Fibroblast of skin of left biceps (primary cell): ENCODE measurements around the gene DLG5.
"Not testable (repeated sequence)": the region's sequence is repeated elsewhere in the genome, so short reads cannot be mapped to it uniquely, and the experiment has no call there.

ENCODE experiments used
- DNase-seq, 2 experiments: peaks; one replicate each; pipeline ENCODE4 v3.0.0-alpha.2; 2013; ENCODE audit warnings: low read depth in 2 of 2

DLG5 gene

DNA sequence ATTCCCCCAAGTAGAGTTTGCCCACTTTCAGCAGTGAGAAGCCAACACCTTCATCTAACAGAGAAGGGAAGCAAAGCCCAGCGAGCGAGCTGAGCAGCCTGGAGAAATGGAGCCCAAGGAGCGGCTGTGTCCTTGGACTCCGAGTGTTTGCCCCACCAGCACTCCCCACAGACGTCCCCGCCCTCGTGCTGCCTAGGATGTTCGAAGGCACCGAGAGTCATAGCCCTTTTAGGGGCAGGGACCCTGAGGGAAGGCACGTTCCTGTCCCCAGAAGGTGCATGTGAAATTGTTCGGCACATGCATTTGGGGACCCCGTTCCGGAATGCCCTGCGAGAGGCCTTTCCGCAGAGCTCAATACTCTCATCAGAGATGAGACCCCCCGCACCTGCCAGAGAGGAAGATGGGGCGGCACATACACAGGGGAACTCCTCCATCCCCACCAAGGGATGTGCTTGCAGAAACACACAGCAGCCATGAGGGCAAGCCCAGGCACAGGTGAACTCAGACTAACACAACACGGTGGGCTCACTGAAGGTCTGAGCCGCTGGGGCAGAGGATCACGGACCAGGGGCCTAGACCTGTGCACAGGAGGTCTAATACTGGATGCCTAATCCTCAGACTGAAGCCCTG, 131.0 kb downstream of the DLG5 start:
- DNase-seq: no peak

DNA sequence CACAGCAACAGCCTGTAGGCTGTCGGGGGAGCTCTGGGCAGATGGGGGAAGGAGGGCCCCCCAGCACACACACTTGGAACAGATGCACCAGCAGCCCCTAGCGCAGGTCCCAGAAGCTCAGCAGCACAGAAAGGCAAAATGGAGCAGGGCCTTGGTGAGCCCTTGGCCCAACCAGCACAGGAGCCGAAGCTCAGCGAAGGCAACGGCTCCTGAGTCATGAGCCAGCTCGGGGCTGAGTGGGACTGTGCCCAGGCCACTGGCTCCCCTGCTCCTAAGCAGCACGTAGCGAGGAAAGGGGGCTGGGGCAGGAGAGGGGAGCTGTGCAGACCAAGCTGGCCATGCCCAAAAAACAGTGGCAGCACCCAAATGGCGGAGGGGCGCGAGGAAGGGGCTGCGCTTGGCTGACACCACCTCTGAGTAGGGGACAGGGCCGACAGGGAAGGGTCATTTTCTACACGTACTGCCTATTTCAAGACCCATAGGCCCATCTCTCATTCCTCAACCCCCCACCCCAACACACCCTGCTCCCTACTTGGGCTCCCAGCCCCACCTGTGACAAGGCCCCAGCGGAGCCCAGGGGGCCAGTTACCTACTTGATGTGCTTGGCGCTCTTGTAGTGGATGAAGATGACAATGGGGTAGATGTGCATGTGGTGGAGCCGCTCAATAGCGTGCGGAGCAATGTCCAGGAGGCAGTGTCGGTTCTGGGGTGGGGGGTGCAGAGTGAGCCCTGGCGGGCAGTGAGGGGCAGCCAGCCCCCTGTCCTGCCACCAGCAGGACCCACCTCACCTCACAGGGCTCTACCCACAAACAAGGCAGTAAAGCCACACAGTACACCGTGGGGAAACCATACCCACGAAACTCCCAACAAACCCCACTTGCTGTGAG, 132.1 kb downstream of the DLG5 start:
- no peak for DNase-seq

DNA sequence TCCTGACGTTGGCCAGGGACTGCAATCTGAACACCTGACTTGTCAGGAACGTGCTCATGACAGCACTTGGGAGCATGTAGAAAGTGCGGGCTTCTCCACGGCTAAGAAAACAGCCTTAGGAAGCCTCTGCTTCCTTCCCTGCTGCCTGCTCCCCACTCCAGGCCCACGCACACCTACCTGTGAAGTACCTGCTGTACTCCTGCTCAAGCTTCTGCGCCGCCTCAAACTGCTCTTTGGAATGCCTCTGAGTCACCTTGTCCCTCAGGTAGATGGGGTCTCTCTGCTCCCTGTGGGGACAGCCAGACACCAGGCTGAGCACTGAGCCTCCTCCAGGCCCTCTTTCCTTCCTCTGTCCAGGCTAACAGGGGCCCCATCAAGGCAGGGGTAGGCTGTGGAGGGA, 132.7 kb downstream of the DLG5 start:
- DNase-seq: no peak

DNA sequence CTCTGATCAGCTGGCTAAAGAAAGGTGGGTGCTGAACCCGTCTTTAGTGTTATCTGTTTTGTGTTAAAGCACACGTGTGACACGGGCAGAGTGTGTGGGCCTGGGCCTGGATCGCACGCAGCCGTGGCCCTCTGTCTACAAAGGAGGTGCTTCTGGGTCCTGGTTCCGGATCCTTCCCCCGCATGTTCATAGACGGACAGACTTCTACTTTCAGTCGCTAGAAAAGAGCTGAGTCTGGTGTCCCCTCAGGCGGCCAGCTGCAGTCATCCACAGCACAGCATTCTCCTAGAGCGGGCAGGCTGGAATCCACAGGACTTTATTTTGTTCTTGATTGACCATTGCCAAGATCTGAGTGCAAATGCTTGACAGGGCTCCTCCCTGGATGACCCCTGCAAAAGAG, 134.4 kb downstream of the DLG5 start:
- no peak for DNase-seq

DNA sequence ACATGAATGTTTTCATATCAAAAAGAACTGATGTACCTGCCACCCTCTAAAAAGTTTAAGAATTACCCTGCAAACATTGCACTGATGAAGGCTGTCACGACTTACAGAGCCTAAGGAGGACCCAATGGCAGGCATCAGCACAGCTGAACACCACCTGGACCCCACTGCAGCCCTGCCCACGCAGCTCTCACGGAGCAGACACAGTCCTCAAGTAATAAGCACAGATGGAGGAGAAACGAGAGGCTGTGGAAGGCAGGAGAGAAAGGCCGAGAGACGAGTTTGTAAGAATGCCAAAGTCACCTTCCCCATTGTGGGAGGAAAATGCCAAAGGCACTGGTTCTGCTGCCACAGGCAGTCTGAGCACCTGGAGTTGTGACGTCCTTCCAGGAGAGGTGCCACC, 135.0 kb downstream of the DLG5 start:
- DNase-seq: no peak

DNA sequence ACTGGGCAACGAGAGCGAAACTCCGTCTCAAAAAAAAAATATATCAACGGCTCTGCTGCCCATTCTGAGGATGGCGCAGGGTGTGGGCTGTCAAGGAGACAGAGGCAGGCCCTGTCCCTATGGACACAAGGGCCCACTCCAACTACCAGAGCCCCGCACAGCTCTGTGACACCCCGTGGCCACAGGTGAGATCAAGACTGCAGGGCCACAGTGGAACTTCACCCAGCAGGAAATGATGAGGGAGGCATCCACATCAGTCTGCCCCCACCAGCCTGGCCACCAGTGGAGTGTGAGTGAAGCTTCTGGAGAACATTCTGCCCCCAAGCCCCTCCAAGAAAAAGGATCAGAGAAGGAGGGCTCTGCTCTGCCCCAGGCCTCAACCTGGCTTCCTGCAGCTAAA, 136.7 kb downstream of the DLG5 start:
- DNase-seq: no peak

DNA sequence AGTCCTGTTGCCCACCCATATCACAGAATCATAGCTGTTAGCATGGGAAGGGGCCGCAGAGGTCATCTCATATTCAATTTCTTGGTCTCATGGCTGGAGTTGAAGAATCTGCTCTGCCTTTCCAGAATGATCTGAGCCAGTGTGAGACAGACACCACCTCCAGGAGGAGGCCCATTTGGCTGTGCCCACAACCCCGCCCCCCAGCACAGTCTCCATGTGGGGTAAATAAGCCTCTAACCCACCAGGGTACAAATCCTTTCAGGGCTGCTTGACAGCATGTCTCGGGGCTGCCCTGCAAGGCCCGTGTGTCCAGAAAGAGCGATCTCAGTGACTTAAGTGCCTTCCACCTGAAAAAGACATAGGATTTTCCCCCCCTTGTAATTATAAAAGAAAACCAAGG, 137.5 kb downstream of the DLG5 start:
- DNase-seq: no peak

DNA sequence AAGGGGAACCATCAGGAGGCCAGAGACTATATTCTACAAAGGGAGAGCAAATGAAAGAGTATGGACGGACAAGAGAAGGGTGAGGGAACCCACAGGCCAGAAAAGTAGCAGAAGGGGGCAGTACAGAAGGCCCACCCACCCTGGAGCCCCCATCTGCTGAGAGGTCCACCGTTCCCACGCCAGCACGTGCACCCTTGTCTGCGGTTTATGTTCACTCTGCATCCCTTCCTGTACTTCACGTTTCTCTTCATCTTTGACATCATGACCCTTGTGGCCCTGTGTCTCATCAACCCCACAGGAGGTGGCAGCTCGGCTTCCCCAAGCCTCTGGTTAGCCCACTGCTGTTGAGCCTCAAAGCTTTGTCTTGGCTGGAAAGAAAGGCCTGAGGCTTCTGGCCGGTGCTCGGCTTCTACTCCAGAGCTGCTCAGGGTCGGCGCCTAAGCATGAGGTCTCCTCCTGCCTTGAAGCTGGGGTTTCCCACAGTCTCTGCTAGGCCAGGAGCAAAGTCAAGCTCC, 138.0 kb downstream of the DLG5 start:
- no peak for DNase-seq

DNA sequence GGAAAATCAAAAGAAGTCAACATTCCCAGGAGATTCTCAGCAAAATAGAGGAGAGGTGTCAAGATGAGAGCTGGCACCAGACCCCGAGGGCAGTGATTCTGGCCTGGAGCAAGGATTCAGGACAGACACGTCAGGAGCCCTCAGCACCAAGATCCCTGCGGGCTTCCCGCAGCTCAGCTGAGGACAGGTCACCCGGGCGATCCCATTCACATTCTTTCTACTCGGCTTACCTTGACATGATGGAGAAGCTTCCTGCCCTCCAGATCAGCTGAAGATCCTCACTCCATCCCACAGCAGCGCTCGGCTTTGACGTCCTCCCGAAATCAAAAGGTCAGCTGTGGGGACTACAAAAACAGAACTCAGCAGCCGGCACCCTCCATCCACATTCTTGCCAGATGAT, 139.1 kb downstream of the DLG5 start:
- no peak for DNase-seq

DNA sequence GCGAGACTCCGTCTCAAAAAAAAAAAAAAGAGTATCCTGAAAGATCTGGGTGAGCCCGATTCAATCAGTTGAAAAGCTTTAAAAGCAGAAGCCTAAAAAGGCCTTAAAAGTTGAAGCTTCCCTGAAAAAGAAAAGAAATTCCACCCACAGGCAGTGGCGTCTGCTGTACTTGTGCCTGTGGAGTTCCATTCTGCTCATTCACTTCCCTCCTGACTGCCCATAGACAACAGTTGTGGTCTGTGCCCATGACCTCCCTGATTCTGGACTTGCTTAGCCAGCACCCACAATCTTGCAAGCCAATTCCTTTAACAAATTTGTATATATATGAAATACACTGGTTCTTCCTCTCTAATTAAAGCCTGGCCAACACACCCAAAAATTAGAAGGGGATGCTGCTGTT, 141.7 kb downstream of the DLG5 start:
- DNase-seq: no peak

DNA sequence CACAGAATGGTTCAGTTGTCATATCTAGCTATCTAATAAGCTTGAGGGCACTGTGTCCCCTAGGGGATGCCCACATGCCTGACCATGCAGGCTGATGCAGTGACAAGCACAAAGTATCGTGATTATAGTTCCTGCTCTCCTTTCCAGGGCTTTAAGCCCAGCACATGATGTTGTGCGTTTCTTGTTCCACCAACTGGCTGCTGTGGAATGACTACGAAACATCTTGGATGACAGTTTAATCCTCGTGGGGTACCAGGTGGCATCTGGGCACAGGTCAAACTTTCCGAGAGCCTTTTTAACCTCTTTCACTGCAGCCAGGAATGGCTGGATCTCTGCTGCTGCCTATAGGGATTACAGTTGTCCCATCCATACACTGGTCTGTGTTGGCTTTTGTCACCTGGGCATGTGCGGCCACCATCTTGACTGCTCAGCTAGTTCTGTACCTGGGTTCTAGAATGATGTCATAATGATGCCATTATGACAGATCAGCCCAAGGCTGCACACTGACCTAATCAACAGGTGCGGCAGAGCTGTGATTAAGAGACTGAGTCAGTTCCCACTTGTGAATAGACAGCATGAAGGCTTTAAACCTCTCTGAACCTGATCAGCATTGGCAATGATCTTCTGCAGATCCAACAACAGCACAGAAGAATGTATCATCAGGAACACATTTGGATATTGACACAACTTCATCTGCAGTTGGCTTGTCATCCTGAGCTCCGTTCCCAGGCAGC, 144.1 kb downstream of the DLG5 start:
- DNase-seq: no peak

DNA sequence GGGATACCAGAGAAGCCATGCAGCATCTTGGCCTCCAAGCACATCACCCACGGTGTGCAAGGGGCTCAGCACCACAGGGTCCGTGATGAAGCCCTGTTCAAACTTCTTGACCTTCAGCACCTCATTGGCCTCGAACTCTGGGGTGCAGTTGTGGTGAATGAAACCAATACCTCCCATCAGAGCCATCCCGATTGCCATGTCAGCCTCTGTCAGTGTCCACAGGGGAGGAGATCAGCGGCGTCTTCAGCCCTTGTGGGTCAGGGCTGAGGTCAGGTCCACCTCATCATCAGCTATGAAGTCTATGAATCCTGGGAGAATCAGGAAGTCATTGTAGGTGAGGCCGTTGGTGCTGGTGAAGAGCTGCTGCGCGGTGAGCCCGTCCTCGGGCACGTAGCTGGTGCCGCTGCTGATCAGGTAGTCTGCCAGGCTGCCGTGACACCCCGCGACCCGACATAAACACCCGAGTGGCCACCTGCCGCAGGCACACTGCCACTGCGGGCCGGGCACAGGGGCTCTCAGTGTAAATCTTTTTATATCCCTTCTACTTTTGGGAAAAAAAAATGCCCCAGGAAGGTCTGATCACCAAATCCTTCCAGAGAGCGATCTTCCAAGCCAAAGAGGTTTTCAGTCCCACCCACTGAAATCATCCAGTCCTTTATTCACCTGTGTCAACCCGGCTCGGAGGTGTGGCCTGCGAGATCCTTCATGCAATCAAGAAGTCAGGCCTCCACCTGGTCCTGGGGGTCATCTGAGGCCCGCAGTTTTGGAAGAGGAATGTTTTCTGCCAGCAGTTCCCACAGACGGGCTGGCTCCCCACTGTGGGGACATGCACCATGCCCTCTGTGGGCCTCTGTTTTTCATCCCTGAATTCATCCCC, 144.9 kb downstream of the DLG5 start:
- no peak for DNase-seq

DNA sequence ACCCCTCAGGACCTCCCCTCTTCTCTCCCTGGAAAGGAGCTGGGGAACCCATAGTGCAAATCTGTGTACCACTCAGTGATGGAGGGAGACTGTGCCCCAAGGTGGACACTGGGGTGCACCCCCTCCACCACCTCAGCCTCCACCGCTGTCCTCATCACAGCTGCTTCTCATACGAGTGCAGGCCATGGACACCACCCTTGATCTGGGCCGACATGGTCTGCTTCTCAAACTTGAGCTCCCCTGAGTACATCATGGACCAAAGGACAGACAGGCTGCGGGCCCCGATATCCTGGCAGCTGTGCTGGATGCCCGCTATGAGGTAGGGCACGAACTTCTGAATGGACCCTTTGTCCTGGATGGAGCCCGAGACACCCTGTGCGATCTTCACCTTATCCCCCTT, 146.4 kb downstream of the DLG5 start:
- DNase-seq: no peak

DNA sequence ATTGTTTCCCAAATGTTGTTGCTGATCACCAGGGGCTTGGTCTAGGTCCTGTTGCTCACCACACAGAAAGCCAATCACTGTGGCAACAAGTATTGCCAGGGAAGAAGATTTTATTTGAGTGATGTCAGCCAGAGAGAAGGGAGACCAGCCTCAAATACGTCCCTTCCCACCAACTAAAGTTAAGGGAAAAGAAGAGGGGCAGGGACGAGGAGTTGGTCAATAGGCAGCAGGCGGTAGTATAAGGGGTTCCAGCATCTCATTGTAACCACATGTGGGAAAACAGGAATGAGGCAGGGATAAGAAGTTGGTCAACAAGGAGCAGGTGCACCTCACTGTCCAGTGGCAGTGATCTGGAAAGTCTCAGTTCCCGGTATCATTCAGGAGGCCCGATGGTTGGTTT, 150.1 kb downstream of the DLG5 start:
- no peak for DNase-seq

DNA sequence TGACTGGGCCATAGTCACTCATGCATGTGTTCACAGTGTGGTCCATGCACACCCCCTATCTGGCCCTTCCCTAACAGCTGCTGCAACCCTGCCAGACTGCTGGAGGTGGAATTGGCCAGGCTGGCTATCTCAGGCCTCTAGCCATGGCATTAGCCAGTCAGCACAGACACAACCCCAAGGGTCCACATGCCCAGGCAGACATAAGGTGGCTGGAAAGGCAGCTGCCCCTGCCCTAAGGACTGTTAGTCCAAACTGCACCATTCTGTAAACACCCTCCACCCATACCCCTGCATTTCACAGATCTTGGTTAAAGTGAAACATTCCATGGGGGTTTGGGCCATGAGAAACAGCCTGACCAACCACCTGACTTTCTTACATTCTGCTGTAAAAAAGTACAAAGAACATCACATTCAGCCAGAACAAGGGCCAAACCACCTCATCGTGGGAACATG, 151.6 kb downstream of the DLG5 start:
- no peak for DNase-seq

DNA sequence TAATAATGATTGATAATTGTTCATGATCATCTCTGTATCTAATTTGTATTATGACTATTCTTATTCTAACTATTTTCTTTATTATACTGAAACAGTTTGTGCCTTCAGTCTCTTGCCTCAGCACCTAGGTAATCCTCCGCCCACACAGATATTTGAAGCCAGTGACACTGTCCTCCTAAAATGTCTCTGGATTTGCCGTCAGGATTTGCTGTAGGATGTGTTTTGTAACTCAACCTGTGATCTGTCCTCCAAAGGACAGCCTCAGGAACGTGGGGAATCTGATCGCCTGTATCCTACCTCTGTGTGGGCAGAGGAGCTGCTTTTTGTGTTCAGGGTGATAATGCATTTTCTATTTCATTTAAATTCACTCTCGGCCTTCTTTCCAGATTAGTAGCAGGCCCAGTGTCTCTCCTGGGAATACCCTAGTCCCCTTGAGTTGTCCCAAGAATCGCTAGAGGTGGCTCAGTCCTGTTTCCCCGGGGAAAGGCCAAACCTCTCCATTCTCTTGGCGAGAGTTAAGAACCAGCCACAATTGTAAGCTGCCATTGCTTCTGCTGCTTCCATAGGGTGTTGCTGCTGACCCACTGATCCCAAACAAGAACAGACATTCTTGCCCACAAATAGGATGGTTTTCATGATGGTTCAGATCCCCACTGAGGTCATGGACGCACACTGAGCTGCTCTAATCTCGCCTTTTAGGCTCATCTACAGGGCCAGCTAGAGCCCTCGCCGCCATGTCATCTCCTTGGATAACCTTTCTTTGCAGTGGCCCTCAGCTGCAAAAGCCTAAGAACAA, 152.7 kb downstream of the DLG5 start:
- no peak for DNase-seq

DNA sequence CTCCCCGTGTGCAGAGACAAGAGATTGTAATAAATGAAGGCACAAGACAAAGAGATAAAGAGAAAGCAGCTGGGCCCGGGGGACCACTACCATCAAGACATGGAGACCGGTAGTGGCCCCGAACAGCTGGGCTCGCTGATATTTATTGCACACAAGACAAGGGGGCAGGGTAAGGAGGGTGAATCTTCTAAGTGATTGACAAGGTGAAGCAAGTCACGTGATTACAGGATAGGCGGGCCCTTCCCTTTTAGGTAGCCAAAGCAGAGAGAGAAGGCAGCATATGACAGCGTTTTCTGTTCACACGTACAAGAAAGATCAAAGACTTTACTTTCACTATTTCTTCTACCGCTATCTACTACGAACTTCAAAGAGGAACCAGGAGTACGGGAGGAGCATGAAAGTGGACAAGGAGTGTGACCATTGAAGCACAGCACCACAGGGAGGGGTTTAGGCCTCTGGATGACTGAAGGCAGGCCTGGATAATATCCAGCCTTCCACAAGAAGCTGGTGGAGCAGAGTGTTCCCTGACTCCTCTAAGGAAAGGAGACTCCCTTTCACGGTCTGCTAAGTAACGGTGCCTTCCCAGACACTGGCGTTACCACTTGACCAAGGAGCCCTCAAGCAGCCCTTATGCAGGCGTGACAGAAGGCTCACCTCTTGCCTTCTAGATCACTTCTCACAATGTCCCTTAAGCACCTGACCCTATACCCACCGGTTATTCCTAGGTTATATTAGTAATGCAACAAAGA, 153.5 kb downstream of the DLG5 start:
- DNase-seq: not testable (repeated sequence)

DNA sequence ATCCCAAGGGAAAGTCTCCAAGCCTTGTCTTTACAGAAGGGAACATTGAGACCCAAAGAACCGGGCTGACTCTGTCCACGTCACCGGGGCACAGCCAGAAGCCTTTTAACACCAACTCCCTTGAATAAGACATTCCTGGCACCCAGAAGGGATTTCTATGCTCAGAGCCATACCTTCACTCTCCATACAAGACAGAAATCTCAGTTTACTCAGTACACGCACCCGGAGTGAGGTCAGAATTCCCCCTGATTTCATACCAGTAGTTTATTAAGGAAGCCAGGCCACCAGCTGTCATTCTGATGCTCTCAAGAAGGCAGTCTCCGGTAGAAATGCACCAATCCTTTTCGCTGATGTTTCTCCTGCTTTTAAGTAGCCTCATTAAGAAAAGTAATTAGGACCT, 154.7 kb downstream of the DLG5 start:
- no peak for DNase-seq

DNA sequence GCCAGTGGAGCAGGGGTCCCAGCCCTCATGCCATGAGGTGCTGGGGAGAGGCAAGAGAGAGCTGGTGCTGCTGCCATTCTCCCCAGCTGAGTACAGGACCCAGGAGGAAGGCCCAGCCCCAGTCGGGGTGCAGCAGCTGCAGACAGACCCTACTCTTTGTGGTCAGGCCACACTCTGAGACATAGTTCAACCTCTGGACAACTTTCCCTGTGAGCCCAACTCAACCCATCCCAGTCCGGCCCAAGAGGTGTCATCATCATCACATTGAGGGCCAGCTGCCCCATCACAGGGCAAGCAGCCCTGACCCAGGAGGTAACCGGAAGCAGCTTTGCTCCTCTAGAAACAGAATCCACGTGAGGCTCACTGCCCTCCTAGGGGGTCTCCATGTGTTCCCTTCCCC, 155.1 kb downstream of the DLG5 start:
- no peak for DNase-seq

DNA sequence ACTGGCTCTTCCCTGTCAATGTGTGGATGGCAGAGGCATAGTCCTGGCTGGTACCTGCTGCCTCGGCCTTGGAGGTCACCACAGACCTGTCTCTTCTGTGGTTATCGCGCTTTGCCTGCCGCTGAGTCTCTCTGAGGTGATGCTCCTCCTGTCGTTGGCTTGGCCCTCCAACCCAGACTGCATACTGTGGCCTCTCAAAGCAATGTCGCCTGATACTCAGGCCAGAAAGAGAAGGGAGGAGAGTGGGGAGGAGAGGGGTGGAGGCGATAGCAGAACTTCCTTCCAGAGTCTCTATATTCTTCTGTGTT, 155.7 kb downstream of the DLG5 start:
- no peak for DNase-seq
